GM19023 (cell line): ENCODE results near the gene STYXL1.
"Not testable (repeated sequence)": the region's sequence is repeated elsewhere in the genome, so short reads cannot be mapped to it uniquely, and the experiment has no call there.

Experiments
- ATAC-seq: cut with Tn5 transposase; IDR thresholded peaks from one replicate; pipeline ENCODE4 v1.9.1; 2021; ENCODE audit warnings: mild to moderate bottlenecking, moderate library complexity; ENCODE audit not compliant: unreplicated experiment

STYXL1 gene

DNA sequence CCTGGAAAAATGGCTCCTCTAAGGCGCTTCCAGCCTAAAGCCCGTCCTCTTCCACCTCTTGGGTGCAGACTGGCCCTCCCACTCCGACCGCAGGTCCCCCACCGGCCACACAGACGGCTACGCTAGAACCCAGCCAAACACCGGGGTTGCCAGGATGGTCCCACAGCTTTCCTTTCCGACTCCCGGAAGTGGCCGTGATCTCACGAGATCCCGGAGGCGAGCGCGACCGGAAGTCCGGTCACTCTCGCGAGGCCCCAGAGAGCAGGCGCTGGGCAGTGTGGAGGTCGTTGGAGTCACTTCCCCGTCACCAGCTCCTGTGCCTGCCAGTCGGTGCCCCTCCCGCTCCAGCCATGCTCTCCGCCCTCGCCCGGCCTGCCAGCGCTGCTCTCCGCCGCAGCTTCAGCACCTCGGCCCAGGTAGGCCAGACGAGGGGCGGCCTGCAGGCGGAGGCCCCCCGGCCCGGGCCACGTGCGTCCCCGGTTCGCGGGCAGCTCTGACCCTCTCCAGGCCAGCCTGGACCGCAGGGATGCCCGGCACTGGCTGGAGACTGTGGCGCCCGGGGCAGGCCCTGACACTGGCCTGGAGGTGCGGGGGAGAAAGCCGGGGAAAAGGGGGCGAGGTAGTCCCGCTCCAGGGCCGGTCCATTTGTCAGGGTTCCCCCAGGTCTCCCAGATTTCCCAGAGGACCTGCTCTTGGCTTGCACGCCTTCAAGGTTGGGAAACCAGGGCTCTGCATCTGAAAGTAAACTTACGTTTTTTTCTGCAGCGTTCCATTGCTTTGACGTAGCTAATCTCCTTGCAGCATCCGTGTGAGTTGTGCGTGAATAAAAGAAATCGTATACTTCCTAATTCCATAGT is at the start of gene STYXL1, which contains the start of gene MDH2:
TSS of gene STYXL1 (minus strand) at position 190 of the 857 bp plus-strand sequence. CDS start 17,477 bp downstream, outside the sequence.
TSS of gene MDH2 (plus strand) at position 296 of the 857 bp plus-strand sequence. CDS start at position 351, 55 bp downstream.
- peak; percentile 97 for ATAC-seq

- ATAC-seq: no peak
Observed at GRCh38 chr7:76095908-76096307, 48.1 kb upstream of the STYXL1 start.

GRCh38 chr7:76094326-76094725 is 46.5 kb upstream of the STYXL1 start:
- ATAC-seq: not testable (repeated sequence)

GRCh38 chr7:76093531-76093930 is 45.7 kb upstream of the STYXL1 start:
- ATAC-seq: not testable (repeated sequence)

- no peak for ATAC-seq
Observed at GRCh38 chr7:76091506-76091905, 43.7 kb upstream of the STYXL1 start.

GRCh38 chr7:76089865-76090475 is 42.2 kb upstream of the STYXL1 start:
- peak; percentile 69 for ATAC-seq

GRCh38 chr7:76087362-76087791 is 39.6 kb upstream of the STYXL1 start:
- not testable (repeated sequence) for ATAC-seq

DNA sequence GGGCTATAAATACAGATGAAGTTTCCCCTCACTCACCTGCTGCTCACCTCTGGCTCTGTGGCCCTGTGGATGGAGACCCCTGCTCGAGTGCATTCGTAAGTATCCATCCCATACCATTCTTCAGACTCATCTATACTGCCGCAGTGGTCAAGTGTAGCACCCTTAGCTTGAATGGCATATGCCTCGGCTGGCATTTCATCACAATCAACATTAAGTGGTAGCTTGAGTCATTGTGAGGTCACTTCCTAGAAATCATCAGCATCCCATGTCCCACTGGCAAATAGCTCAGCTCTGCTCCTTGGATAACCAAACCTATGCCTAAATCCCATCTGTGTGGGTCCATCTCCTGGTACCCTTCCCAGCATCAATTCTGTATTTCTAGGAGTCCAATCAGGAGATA is 38.3 kb upstream of the STYXL1 start:
- ATAC-seq: no peak

DNA sequence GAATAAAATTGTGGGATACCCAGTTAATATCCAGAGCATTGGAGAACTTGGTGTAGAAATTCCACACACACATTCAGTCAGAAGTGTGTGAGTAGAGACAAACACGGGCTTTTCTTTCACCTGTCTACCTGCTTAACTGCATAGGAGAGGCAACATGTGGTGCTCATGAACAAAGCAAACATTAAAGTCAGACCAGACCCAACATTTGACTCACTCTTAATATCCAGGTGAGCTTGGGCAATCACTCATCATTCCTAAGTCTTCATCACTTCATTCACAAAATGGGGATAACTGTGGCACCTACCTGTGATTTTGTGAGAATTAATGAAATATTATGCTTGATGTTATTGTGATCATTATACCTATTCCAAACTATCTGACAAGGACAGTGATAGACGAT is 36.3 kb upstream of the STYXL1 start:
- not testable (repeated sequence) for ATAC-seq

DNA sequence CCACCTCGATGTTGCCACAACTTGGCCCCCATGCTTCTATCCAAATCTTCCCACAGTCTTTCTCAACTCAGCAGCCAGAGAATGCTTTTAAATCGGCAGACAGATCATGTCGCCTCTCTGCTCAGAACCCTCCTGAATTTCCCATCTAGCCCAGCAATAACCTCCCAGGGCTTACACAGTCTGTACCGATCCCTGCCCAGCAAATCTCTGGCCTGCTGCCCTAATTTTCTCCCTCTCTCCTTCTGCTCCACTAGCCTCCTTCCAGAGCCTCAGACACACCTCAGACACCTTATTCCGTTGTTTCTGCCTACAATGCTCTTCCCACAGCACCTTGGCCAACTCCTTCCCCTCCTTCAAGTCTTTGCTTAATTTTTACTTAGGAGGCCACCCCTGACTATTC is 32.4 kb upstream of the STYXL1 start:
- ATAC-seq: no peak

GRCh38 chr7:76077435-76077834 is 29.6 kb upstream of the STYXL1 start:
- ATAC-seq: no peak

DNA sequence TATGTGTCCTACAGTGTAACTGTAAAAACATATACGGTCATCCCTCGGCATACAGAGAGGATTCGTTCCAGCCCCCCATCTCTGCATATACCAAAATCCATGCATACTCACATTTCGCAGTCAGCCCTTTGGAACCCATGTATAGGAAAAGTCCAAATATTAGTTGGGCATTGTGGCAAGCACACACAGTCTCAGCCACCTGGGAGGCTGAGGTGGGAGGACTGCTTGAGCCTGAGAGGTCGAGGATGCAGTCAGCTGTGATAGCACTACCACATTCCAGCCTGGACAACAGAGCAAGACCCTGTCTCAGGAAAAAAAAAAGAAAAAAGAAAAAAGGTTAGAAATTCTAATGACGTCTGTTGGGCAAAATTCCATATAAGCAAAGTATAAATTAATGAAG is 29.2 kb upstream of the STYXL1 start:
- ATAC-seq: no peak

DNA sequence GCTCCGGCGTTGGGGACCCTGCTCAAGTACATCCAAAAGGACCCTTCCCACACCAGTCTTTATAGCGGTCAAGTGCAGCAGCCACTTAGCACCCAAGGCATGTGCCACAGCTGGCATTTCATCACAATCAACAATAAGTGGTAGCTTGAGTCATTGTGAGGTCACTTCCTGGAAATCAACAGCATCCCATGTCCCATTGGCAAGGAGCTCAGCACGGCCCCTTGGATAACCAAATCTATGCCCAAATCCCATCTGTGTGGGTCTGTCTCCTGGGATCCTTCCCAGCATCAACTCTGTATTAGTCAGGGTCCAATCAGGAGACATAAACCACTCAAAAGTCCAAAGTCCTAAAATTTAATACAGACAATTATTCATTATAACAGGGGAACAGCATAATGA is 27.2 kb upstream of the STYXL1 start:
- no peak for ATAC-seq

GRCh38 chr7:76074306-76074971 is 26.6 kb upstream of the STYXL1 start:
- no peak for ATAC-seq

- no peak for ATAC-seq
Observed at GRCh38 chr7:76073335-76073990, 25.7 kb upstream of the STYXL1 start.

GRCh38 chr7:76072243-76073148 is 24.7 kb upstream of the STYXL1 start:
- no peak for ATAC-seq

DNA sequence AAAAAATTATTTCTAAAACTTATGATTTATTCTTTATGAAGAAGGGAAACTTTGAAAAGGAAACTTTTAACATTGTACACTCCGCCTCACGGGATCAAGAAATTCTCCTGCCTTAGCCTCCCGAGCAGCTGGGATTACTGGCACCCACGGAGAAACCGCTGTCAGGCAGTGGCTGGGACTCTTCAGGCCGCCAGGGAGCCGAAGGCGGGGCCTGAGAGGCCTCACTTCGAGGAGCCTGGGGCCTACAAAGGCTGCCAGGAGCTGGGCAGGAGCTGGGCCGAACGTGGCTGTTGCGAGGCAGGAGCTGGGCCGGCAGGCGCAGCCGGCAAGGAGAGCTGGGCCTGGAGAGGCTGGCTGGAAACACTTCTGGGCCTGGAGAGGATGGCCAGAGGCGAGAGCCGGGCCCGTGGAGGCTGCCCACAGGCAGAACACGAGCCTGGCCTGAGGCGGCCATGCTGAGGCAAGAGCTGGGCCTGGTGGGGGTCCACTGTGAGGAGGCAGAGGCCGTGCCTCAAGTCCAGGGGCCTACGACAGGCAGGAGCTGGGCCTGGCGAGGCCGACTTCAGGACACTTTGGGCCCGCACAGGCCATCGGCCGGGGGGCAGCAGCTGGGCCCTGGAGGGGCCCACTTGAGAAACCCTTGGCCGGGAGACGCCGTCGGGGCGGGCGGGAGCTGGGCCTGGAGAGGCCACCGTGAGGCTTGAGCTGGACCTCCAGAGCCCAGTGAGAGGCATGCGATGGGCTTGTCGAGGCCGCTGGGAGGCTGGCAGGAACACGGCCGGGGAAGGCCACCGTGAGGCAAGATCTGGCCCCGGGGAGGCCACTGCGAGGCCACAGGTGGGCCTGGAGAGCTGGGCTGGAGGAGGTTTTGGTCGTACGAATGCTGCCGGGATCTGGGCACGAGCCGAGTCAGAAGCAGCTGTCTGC is 23.8 kb upstream of the STYXL1 start:
- no peak for ATAC-seq

DNA sequence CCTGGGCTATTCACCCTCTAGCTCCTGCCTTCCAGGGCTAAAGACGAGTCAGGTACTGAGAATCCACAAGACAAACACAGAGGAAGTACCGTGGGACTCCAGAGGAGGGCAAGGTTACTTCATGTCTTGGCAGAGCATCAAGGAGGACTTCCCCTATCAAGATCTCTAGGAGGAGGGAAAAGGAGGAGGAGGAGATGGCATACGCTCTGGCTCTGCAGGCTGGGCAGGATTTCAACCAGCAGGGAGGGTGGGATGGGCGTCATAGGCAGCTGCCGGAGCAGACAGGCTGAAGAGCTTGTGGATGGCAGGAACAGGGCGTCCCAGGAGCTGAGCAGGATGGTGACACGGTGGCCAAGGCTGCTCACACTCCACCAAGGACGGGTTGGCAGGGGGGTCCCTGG is 21.4 kb upstream of the STYXL1 start:
- ATAC-seq: no peak
